ENCODE measurements around the gene MTMR2.
A peak's percentile ranks its signal among the peaks of the same experiment; 100 is the strongest.

Gene MTMR2

GRCh38 chr11:95918056-95918455, 5.9 kb downstream of the MTMR2 start:
- no peak for DNase-seq

GRCh38 chr11:95917193-95918036, 6.5 kb downstream of the MTMR2 start:
- DNase-seq: no peak

- DNase-seq: no peak
Measured at GRCh38 chr11:95916049-95916448, 7.9 kb downstream of the MTMR2 start.

GRCh38 chr11:95915051-95915450, 8.9 kb downstream of the MTMR2 start:
- no peak for DNase-seq

GRCh38 chr11:95913830-95914615, 9.9 kb downstream of the MTMR2 start:
- DNase-seq: no peak

GRCh38 chr11:95912902-95913560, 10.9 kb downstream of the MTMR2 start:
- DNase-seq: no peak

GRCh38 chr11:95911369-95911759, 12.5 kb downstream of the MTMR2 start:
- peak in 2 of 56 donors; percentile 5 to 9 for DNase-seq

GRCh38 chr11:95910638-95911368, 13.1 kb downstream of the MTMR2 start:
- DNase-seq: peak in 1 of 56 donors; percentile 9

GRCh38 chr11:95908826-95909225, 15.1 kb downstream of the MTMR2 start:
- DNase-seq: no peak

GRCh38 chr11:95907476-95907875, 16.4 kb downstream of the MTMR2 start:
- DNase-seq: no peak

GRCh38 chr11:95904009-95904650, 19.8 kb downstream of the MTMR2 start:
- DNase-seq: no peak

- no peak for DNase-seq
Measured at GRCh38 chr11:95898782-95899181, 25.1 kb downstream of the MTMR2 start.

GRCh38 chr11:95897731-95898130, 26.2 kb downstream of the MTMR2 start:
- DNase-seq: no peak

GRCh38 chr11:95895815-95896214, 28.1 kb downstream of the MTMR2 start:
- no peak for DNase-seq

GRCh38 chr11:95892892-95893570, 30.9 kb downstream of the MTMR2 start:
- no peak for DNase-seq

- no peak for DNase-seq
Measured at GRCh38 chr11:95892492-95892891, 31.4 kb downstream of the MTMR2 start.

- DNase-seq: peak in 1 of 56 donors; percentile 2
Measured at GRCh38 chr11:95891423-95892170, 32.3 kb downstream of the MTMR2 start.

GRCh38 chr11:95888852-95889251, 35.1 kb downstream of the MTMR2 start:
- no peak for DNase-seq

GRCh38 chr11:95888439-95888838, 35.5 kb downstream of the MTMR2 start:
- no peak for DNase-seq

Data from nucleus accumbens (tissue), 56 donors.